HG03060 (cell line): ENCODE measurements around the gene TBC1D25.

ENCODE experiments used
- ATAC-seq: cut with Tn5 transposase; IDR thresholded peaks from one replicate; pipeline ENCODE4 v1.9.1; 2021; ENCODE audit warnings: low read depth, moderate number of reproducible peaks; ENCODE audit not compliant: unreplicated experiment

TBC1D25 gene, protein sequence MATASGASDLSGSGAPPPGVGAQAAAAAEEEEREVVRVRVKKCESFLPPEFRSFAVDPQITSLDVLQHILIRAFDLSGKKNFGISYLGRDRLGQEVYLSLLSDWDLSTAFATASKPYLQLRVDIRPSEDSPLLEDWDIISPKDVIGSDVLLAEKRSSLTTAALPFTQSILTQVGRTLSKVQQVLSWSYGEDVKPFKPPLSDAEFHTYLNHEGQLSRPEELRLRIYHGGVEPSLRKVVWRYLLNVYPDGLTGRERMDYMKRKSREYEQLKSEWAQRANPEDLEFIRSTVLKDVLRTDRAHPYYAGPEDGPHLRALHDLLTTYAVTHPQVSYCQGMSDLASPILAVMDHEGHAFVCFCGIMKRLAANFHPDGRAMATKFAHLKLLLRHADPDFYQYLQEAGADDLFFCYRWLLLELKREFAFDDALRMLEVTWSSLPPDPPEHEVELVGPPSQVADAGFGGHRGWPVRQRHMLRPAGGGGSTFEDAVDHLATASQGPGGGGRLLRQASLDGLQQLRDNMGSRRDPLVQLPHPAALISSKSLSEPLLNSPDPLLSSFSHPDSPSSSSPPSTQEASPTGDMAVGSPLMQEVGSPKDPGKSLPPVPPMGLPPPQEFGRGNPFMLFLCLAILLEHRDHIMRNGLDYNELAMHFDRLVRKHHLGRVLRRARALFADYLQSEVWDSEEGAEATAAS

DNA sequence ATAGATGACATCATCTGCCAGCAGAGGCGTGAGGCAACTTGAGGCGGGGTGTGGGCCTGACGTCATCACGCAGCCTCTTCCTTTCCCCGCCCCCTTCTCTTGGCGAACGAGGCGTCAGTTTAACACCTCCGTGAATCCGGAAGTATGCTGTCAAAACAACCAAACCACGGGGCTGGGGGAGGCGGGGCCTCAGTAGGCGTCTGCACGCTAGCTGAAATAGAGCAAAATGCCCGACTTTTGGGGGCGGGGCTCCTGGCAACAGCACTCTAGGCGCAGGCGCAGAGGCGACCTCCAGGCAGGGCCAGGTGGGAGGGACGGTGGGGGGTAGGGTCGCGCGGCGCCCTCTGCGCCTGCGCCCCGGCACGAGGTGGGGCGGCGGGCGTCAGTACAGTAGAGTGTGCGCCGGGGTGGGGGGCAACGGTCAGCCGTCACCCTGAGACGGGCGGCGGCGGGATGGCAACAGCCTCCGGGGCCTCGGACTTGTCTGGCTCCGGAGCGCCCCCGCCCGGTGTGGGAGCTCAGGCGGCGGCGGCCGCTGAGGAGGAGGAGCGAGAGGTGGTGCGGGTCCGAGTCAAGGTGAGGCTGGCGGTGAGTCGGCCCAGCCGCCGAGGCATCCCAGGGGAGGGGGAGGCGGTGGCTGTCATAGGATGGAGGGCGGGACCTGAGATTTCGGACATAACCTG, at the start of gene TBC1D25:
TBC1D25 (plus strand) TSS at position 370 of the 683 bp plus-strand sequence; CDS start at position 454, 84 bp downstream.
- ATAC-seq, result no peak

DNA sequence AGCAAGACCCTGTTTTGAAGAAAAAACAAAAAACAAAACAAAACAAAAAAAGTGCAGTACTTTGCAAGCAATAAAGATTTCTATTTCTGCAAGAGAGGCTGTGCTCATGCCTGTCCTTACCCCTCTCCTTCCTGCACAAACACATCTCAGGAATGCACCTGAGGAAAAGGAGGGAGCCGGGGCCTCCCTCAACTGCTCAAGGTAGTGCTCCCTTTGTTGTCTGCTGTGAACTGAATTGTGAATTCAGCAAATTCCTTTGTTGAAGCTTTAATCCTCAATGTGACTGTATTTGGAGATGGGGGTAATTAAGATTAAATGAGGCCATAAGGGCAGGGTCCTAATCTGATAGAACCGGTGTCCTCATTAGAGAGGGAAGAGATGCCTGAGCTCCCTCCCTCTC, 49.6 kb upstream of the TBC1D25 start:
- no peak for ATAC-seq

DNA sequence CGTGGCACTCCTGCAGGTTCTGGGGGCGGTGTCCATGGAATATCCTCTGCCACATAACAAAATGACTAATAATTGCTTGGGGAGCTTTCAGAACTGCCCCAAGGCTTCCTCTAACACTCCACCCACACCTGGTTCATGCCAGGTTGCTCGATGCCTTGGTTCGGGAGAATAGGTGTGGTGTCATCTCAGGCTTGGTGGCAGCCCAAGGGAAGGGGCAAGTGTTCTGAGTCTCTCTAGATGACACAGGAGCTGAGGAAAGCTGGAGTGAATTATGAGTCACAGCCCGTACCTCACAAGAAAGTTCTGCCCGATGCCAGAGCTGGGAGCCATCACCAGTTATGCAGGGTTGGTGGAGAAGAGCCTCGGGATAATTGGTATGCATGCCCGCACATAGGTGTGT, 48.9 kb upstream of the TBC1D25 start:
- ATAC-seq, result no peak

DNA sequence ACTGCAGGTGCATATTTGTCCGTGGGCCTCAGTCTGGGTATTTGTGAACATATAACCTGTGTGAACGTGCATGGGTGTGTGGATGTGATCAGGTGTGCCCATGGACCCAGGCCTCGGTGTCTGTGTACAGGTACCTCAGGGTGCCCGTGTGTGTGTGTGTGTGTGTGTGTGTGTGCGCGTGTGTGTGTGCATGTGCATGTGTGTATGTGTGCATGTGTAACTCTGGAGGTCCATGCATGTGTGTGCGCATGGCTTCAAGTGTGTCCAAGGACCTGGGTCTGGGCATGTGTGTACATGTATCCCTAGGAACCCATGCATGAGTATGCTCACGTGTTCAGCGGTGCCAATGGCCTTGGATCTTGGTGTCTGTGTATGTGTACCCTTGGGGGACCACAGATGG, 47.7 kb upstream of the TBC1D25 start:
- no peak for ATAC-seq

DNA sequence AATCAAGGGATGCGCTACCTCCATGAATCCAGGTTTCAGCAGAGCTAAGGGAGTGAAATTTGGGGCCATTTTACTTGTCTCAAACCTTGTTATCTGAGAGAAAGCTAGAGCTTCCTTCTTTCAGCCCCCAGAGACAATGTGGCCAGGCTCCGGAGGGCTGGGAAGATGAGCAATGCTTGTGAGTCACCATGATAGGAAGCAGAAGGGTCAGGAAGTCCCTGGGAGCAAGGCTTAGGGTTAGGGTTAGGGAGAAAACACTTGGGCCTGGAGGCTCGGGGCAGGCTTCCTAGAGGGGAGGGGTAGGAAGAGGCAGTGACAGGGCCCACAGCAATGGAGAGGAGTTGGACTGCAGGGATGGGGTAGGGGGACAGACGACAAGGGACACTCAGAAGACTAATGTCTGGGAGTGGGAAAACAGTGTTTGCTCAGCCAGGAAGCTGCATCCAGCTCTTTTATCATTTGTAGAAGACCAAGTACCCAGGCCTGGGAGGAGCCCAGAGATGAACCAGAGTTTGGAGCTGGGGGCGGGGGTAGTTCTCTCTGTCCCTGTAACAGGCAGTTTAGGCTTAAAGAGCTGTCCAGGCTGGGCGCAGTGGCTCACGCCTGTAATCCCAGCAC, 47.1 kb upstream of the TBC1D25 start:
- no peak for ATAC-seq

DNA sequence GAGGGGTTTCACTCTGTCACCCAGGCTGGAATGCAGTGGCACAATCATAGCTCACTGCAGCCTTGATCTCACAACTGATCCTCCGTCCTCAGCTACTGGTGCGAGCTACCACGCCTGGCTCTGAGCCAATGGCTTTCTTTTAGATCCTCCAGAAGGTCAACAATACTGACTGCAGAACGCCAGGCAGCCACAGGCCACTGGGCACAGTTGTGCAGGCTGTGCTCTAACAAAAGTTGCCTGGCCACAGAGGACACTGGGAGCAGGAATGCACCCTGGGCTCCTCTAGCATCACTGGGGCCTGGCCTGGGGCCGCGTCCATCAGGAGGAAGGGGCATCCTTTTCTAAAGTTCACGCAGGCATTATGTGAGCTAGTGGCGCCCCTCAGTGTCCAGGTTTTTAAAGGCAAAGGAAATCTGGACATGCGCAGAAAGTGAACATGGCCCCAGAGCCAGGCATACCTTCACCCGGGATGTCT, 45.6 kb upstream of the TBC1D25 start:
- ATAC-seq, result no peak

DNA sequence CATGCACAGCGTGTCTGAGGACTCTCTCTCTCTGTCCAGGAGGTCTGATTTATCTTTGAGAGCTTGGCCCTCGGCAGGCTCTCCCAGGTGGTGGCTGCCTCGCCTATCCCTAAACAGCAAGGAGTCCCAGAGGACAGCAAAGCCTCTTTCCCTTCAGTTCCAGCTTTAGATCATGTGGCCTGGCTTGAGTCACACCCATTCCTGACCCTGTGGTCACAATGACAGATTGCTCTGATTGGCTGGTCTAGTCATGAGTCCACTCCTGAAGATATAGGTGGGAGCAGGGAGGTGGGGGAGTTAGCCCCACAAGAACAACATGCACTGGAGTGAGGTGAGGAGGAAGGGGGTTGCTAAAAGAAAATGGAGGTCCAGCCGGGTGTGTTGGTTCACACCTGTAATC, 42.9 kb upstream of the TBC1D25 start:
- no peak for ATAC-seq

DNA sequence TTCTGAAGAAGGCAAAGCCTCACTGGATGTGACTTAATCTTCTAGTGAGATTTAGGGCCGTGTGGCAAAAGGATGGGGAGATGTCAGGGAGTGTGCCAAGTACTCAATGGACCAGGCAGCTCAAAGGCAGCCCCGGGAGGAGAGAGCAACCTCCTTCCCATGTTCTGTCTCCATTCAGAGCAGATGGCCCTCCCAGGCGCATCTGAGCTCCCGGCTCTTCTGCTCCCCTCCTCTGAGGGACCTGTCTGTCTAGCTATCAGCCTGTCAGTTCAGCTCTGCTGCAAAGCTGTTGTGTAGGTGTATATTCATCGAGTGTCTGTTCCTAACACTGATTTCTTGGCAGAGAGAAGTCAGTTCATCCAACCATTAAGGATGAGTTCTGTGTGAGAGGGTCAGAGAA, 41.6 kb upstream of the TBC1D25 start:
- ATAC-seq, result no peak

DNA sequence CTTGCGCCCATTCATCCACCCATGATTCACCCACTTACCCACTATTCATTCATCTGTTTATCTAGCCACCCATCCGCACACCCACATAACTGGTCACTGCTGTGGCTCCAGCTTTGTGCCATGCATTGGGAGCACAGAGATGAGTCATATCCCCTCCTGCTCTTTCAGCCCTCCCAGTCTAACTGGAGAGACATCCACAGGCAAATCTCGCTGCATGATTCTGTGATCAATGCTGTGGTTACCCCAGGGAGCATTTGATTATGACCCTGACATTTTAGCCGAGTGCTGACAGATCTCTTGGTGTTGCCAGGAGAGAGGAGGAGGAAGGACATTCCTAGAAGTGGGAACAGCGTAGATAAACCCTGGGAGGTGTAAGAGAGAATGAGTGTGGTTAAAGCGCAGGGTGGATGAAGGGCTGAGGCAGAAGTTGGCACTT, 41.1 kb upstream of the TBC1D25 start:
- ATAC-seq, result no peak

DNA sequence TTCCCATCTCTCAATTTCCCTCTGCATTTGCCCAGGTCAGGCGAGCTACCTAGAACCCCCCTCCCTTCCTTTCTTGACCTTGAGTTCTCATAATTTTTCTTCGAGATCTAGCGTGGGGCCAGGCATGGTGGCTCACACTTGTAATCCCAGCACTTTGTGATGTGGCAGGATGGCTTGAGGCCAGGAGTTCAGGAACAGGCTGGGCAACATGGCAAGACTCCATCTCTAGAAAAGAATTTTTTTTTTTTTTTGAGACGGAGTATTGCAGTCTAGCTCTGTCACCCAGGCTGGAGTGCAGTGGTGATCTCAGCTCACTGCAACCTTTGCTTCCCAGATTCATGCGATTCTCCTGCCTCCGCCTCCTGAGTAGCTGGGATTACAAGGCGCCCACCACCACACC, 35.3 kb upstream of the TBC1D25 start:
- ATAC-seq, result no peak

DNA sequence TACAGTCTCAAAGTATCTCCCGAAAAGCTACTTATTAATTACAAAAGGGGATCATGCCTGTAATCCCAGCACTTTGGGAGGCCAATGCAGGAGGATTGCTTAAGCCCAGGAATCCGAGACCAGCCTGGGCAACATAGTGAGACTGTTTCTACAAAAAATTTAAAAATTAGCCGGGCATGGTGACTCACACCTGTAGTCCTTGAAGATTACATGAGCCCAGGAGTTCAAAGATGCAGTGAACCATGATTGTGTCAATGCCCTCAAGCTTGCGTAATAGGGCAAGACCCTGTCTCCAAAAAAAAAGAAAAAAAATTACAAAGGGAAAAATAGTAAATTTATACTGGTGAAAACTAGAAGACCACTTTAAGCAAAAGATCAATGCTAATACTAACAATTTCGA, 34.0 kb upstream of the TBC1D25 start:
- ATAC-seq, result no peak

DNA sequence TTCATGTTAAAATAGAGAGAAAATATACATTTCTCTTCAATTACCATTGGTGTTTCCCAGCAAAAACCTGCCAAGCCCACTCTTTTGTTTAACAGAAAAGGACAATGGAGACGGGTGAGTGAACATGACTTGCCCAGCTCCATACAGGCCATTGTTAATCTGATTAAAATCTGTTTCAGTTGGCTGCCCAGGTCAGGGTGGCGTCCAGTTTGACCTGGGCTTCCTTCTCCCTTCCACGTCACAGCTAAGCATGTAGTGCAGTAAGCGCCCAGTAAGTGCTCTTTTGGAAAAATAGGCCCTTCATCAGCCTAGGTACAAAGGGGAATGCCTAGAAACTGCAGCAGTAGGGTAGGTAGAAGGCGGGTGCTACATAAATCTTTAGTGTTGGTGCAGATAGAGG, 32.3 kb upstream of the TBC1D25 start:
- ATAC-seq, result no peak

DNA sequence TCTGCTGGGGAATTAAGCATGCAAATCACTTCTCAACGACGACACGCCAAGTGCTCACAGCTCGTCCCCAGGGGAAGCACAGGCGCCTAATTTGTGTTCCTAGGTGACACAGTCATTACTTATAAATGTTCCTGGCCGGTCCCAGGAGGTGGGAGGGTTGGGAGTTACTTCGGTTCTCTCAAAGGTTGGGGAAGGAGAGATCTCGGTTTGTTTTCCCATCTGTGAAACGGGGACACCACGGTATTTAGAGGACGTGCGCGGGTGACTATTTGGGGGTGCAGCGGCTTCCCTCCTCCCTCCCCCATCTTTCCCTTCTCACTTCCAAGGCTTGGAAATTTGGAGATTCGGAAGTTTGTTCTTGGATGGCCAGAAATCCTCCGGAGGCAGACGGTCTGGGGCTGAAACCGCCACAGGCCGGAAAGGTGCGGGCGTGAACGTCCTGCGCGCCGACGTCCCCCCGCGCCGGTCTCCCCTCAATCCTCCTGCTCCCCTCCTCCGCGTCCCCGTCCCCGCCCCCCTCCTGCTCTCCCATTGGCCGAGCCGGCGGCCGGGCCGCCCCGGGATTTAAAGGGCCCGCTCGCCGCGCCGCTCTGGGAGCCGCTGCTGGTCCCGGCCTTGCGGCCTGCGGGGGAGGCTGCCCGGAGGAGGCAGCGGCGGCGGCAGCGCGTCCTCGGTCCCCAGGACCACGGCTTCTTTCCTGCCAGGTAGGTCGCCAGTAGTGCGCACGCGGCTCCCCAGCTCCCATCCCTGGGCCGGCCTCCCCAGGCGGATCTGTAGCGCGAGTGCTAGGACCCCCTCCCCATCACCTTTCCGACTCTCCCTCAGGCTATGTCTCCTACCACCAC, 30.9 kb upstream of the TBC1D25 start, which contains the start of gene PORCN:
PORCN (plus strand) TSS at position 593 of the 845 bp plus-strand sequence. CDS start 829 bp downstream, outside the sequence.
- no peak for ATAC-seq

DNA sequence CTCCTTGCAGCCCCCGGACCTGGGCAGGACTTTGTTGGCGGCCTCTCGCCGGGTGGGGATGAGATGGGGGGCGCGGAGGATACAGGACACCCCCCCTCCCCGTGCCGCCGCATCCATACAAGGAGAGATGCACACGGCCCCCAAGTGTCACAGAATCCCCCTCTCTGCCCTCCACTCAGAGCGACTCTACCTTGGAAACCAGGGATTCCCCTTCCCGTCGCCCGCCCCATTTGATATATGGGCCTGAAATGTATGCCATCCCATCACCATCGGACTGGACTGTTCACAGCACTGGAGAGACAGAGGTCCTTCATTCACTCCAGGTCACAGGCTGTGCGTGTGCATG, 30.3 kb upstream of the TBC1D25 start:
- ATAC-seq, result no peak

DNA sequence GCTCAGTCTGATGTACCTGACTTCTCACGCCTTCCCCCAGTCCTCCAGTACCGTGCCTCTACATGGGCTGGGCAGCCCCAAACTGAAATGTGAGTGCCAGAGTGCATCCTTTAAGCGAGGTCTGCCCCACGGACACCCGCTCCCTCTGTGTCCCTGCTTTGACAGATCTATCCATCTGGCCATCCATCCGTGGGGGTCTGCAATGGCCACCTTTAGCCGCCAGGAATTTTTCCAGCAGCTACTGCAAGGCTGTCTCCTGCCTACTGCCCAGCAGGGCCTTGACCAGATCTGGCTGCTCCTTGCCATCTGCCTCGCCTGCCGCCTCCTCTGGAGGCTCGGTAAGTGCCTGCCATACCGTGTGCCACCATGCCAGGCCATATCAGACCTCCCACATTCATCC, 29.9 kb upstream of the TBC1D25 start:
- ATAC-seq, result no peak

DNA sequence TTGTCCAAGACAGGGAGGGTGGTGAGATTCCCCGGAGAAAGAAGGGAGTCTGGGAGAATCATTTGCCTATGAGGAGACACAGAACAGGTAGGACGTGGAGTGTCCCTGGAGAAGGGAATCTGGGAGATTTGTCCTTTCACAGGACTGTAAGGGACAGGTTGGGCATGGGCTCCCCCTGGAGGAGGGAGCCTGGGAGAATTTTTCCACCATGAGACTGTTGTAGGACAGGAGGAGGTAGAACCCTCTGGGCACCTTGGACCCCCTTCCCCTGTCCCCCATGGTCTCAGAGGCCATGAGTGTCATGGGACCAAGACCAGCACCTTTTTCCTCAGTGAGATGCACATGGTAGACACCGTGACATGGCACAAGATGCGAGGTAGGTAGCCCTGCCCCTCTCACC, 28.0 kb upstream of the TBC1D25 start:
- no peak for ATAC-seq

DNA sequence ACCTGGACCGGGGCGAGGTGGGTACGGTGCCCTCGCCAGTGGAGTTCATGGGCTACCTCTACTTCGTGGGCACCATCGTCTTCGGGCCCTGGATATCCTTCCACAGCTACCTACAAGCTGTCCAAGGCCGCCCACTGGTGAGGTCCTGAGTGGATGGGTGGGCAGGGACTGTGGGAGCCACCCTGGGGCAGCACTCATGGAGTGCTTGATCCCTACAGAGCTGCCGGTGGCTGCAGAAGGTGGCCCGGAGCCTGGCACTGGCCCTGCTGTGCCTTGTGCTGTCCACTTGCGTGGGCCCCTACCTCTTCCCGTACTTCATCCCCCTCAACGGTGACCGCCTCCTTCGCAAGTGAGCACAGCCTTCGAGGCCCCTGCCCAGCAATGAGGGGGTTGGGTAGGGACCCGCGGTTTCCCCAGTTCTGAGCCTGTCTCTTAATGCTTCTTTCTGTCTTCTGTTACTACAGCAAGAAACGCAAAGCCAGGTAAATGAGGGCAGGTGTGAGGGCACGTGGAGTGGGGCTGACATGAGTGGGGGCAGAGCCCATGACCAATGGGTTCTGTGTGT, 27.1 kb upstream of the TBC1D25 start:
- ATAC-seq, result no peak

DNA sequence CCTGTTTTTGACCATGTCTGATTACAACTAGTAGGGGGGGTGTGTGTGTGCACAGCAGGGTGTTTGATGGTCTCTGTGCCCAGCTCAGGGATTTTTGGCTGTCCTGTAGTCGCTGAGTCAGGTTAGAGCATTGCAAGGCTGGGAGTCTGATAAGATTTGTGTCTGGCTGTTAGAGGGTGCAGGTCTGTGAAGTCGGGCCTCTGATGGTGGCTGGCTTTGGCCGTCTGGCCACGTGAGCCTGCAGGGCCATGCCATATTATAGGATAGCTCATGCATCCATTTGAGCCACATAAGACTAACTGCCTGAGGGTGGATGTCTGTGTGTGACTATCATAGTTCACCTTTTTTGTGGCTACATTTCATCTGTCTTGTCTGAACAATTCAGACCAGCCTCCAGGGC, 25.8 kb upstream of the TBC1D25 start:
- no peak for ATAC-seq

DNA sequence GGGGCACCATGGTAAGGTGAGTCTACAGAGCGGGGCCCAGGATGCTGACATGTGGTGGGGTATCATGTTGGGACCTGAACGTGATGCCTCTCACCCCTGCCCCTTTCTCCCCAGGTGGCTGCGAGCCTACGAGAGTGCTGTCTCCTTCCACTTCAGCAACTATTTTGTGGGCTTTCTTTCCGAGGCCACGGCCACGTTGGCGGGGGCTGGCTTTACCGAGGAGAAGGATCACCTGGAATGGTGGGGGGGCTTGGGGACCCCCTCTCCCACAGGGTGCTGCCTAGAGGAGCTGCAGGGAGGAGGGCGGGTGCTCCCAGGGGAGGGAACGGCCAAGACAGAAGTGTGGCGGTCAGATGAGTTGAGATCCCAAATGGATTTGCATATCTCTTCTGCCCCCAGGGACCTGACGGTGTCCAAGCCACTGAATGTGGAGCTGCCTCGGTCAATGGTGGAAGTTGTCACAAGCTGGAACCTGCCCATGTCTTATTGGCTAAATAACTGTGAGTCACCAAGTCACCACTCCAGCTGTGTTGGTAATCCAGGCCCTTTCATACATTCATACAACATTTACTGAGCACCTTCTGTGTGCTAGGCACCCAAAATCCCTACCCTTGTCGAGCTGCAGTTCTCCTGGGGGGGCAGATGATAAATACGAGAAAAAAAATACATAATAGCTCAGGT, 25.2 kb upstream of the TBC1D25 start:
- ATAC-seq, result no peak
